Measurements from ENCODE around the gene PDXDC1.
A peak's percentile ranks its signal among the peaks of the same experiment; 100 is the strongest.

PDXDC1 gene

DNA sequence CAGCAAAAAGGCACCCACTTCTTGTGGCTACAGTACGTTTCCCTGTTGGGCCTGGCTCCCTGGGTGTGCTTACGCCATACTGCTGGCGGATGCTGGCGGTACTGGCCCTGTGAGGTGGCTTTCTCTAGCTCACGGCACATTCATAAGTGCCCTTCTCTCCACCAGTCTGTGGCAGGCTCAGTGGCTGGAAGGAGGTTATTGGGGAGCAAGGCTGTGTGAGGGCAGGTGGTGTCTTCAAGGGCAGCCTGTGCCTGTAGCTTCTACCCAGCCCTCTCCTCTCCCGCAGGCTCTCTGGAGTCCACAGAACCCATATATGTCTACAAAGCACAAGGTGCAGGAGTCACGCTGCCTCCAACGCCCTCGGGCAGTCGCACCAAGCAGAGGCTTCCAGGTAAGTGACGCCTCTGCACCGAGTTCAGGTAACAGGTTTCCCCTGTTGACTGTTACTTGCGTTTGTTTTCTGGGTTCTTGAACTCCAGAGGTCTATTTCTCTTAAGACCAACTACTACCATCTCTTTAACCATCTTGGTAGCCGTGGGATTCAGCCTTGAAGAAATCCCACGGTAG lies 60.4 kb downstream of the PDXDC1 start:
- H3K4me3 Mint-ChIP-seq, result no peak overlapping the region
- no peaks in the 10 kb centered on the region for H3K9me3 Mint-ChIP-seq
- TF ChIP-seq, protein P1, sequence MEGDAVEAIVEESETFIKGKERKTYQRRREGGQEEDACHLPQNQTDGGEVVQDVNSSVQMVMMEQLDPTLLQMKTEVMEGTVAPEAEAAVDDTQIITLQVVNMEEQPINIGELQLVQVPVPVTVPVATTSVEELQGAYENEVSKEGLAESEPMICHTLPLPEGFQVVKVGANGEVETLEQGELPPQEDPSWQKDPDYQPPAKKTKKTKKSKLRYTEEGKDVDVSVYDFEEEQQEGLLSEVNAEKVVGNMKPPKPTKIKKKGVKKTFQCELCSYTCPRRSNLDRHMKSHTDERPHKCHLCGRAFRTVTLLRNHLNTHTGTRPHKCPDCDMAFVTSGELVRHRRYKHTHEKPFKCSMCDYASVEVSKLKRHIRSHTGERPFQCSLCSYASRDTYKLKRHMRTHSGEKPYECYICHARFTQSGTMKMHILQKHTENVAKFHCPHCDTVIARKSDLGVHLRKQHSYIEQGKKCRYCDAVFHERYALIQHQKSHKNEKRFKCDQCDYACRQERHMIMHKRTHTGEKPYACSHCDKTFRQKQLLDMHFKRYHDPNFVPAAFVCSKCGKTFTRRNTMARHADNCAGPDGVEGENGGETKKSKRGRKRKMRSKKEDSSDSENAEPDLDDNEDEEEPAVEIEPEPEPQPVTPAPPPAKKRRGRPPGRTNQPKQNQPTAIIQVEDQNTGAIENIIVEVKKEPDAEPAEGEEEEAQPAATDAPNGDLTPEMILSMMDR (IDR thresholded peaks at IDR 0.05), result no peak
- H3K27ac Mint-ChIP-seq, result peak overlapping the region; percentile 32
- no peaks in the 10 kb centered on the region for H3K27me3 Mint-ChIP-seq (ENCODE audit: low read depth, poor library complexity)
- no peak for DNase-seq
- no peaks in the 10 kb centered on the region for H3K4me1 Mint-ChIP-seq
- H3K36me3 Mint-ChIP-seq (ENCODE audit: low read depth), result peaks cover 81% of the 10 kb centered on the region

DNA sequence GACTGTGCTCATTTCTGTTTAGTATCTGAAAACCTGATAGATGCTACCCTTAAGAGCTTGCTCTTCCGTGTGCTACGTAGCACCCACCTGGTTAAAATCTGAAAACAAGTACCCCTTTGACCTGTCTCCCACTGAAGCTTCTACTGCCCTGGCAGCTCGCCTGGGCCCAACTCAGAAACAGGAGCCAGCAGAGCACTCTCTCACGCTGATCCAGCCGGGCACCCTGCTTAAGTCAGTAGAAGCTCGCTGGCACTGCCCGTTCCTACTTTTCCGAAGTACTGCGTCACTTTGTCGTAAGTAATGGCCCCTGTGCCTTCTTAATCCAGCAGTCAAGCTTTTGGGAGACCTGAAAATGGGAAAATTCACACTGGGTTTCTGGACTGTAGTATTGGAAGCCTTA lies 62.2 kb downstream of the PDXDC1 start:
- Mint-ChIP-seq H3K27me3 (ENCODE audit: low read depth, poor library complexity) (no peaks in the 10 kb centered on the region), H3K4me3 (no peak overlapping the region), H3K27ac (no peak overlapping the region), H3K9me3 (no peaks in the 10 kb centered on the region), H3K36me3 (ENCODE audit: low read depth) (peaks cover 71% of the 10 kb centered on the region), H3K4me1 (peaks cover 5% of the 10 kb centered on the region)
- no peak for DNase-seq
- TF ChIP-seq, protein P1 (IDR thresholded peaks at IDR 0.05), result no peak

DNA sequence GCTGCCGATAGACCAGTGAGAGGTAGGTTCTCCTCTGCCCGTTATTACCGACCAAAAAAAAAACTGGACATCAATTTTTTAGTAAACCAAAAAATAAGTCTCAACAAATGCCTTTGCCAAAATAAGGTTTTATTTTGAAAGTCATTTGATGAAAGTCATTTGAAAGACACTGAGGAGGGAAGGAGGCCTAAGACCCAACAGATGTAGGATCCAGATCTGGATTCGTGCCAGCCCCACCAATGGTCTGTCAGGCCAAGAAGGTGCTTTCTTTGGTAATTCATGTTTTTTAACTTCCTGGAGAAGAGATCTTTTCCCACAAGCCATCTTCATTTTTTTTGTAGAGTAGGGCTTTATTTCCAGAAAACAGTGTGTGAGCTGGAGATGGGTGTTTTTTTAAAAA lies 62.9 kb downstream of the PDXDC1 start:
- Mint-ChIP-seq H3K4me1 (peaks cover 6% of the 10 kb centered on the region), H3K27me3 (ENCODE audit: low read depth, poor library complexity) (no peaks in the 10 kb centered on the region), H3K9me3 (no peaks in the 10 kb centered on the region), H3K4me3 (no peak overlapping the region), H3K27ac (no peak overlapping the region), H3K36me3 (ENCODE audit: low read depth) (peaks cover 69% of the 10 kb centered on the region)
- TF ChIP-seq, protein P1 (IDR thresholded peaks at IDR 0.05), result no peak
- no peak for DNase-seq

DNA sequence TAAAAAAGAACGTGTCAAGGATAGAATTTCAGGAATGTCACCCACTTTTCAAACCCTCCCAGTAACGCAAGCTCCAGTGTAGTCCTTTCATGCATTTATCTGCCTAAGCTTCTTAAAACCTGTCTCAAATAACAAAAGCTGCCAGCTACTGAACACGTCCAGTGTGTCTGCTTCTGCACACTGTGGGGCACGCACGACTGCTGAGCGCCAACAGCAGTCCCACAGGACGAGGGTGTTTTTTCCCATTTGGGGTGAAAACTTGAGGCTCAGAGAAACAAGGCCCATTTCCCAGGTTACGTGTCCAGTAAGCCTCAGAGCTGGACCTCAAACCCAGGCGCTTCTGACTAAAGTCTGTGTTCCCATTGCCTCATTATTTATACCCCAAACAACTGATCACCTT lies 63.9 kb downstream of the PDXDC1 start:
- Mint-ChIP-seq H3K27me3 (ENCODE audit: low read depth, poor library complexity) (no peaks in the 10 kb centered on the region), H3K4me3 (no peak overlapping the region), H3K36me3 (ENCODE audit: low read depth) (peaks cover 64% of the 10 kb centered on the region)

DNA sequence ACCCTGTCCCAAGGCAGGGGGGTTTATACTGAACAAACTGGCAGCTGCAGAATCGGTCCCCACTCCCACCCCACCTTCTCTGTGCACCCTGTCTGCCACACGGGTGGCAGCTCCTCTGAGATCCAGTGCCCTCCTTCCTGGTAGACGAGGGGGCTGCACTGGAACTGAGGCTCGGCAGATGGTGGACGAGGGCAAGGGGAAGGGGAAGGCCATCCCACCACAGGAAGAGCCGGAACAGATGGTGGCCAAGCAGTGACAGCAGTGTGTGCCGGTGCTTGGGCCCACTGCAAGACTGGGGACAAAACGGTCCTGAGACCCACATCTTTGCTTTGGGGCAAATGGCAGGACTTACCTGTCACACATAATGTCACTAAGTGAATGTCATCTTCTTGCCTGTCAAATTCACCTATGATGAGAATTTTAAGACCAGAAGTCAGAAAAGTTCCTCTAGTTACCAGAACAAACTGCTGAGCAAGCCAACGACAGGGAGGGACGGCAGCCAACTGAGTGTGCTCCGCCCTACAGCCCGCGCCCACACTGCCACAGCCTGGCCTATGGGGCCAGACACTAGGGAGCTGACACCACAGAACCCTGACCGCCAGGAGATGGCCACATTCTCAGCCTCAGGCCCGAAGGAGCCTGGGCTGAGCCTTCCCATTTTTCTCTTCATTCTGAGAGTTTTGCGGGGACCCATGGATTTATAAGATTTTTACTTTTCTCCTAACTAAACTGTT lies 66.6 kb downstream of the PDXDC1 start:
- Mint-ChIP-seq H3K36me3 (ENCODE audit: low read depth) (peaks cover 59% of the 10 kb centered on the region), H3K27me3 (ENCODE audit: low read depth, poor library complexity) (no peaks in the 10 kb centered on the region), H3K9me3 (no peaks in the 10 kb centered on the region), H3K27ac (peak overlapping the region; percentile 75), H3K4me1 (peaks cover 6% of the 10 kb centered on the region), H3K4me3 (no peak overlapping the region)
- no peak for DNase-seq
- TF ChIP-seq, protein P1 (IDR thresholded peaks at IDR 0.05), result no peak

More for the DNA sequence above, 63.9 kb downstream of the PDXDC1 start:
- Mint-ChIP-seq H3K4me1 (peaks cover 6% of the 10 kb centered on the region), H3K9me3 (no peaks in the 10 kb centered on the region), H3K27ac (no peak overlapping the region)
- DNase-seq, result no peak
- TF ChIP-seq, protein P1 (IDR thresholded peaks at IDR 0.05), result no peak

DNA sequence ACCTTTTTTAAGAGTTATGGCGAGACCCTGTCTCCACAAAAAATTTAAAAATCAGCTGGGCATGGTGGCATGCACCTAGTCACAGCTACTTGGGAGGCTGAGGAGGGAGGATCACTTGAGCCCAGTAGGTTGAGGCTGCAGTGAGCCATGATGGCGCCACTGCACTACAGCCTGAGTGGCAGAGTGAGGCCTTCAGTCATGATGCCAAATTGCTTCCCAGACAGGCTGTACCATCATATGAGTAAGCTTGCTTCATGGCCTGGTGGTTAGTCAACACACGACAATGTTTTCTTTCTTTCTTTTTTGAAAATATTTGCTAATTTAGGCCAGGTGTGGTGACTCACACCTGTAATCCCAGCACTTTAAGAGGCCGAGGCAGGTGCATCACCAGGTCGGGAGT lies 68.5 kb downstream of the PDXDC1 start:
- no peak for DNase-seq
- Mint-ChIP-seq H3K36me3 (ENCODE audit: low read depth) (peaks cover 49% of the 10 kb centered on the region), H3K27ac (no peak overlapping the region), H3K9me3 (no peaks in the 10 kb centered on the region), H3K4me3 (no peak overlapping the region), H3K27me3 (ENCODE audit: low read depth, poor library complexity) (no peaks in the 10 kb centered on the region), H3K4me1 (peaks cover 6% of the 10 kb centered on the region)
- TF ChIP-seq, protein P1 (IDR thresholded peaks at IDR 0.05), result no peak
